ENCODE measurements around the gene ROBO2.

Gene ROBO2

DNA sequence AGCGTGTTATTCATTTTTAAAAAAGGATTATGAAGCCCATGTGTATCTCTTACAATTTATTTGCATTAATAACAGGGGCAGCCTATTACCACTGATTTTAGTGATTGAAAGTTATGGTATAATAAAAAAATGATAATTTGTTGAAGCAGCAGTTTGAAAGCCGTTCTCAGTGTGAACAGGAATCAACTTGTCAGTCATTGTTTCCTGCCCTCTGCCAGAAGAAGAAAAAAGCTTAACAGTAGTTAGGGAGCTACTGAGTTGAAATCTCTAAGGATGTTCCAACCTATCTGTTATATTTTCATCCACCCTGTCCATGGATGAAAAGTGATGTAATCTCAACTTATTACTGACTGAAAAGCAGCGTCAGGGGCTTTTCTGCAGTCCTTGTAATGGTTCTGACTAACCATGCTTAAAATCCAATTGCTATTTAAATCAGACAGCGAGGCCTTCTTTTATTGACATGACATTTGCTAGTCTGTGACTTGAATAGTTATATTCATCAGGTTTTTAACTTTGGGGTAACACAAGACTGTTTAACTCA lies 486.7 kb downstream of the ROBO2 start:
- TF ChIP-seq, protein P1, sequence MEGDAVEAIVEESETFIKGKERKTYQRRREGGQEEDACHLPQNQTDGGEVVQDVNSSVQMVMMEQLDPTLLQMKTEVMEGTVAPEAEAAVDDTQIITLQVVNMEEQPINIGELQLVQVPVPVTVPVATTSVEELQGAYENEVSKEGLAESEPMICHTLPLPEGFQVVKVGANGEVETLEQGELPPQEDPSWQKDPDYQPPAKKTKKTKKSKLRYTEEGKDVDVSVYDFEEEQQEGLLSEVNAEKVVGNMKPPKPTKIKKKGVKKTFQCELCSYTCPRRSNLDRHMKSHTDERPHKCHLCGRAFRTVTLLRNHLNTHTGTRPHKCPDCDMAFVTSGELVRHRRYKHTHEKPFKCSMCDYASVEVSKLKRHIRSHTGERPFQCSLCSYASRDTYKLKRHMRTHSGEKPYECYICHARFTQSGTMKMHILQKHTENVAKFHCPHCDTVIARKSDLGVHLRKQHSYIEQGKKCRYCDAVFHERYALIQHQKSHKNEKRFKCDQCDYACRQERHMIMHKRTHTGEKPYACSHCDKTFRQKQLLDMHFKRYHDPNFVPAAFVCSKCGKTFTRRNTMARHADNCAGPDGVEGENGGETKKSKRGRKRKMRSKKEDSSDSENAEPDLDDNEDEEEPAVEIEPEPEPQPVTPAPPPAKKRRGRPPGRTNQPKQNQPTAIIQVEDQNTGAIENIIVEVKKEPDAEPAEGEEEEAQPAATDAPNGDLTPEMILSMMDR (conservative IDR thresholded peaks at IDR 0.05; ENCODE audit: low read depth, low read length), result no peak
- Histone ChIP-seq H3K4me3 (IDR thresholded peaks at IDR 0.05; ENCODE audit: insufficient read depth, low read depth, low read length) (no peak overlapping the region), H3K27ac (no peak overlapping the region), H3K79me2 (ENCODE audit: insufficient read depth, low read depth) (no peaks in the 10 kb centered on the region), H3K27me3 (ENCODE audit: insufficient read depth, low read depth) (no peaks in the 10 kb centered on the region), H3K36me3 (ENCODE audit: insufficient read depth) (no peaks in the 10 kb centered on the region), H3K4me1 (ENCODE audit: low read depth, poor library complexity, severe bottlenecking) (no peaks in the 10 kb centered on the region), H4K20me1 (ENCODE audit: insufficient read depth) (no peaks in the 10 kb centered on the region), H3K4me2 (no peak overlapping the region), H2AFZ (ENCODE audit: low read depth) (no peak overlapping the region), H3K9ac (no peak overlapping the region)

DNA sequence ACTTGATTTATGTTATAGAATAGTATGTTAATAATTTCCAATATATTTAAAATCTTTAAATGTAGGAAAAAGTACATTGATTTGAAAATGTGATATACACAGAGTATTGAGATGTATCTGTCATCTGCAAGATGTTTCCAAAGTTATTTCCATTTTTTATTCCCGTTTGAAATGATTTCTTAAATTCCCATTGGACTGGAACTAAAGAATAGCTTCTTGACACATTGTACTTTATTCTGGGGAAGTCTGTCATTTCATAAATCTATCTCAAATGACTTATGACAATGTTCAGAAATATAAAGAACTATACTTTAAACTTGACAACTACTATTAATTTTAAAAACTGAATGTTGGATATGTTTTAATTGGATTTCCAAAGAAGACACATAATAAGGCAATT lies 489.6 kb downstream of the ROBO2 start:
- Histone ChIP-seq H3K4me2 (no peak overlapping the region), H3K4me1 (ENCODE audit: low read depth, poor library complexity, severe bottlenecking) (no peaks in the 10 kb centered on the region), H3K9ac (no peak overlapping the region), H4K20me1 (ENCODE audit: insufficient read depth) (no peaks in the 10 kb centered on the region), H3K4me3 (IDR thresholded peaks at IDR 0.05; ENCODE audit: insufficient read depth, low read depth, low read length) (no peak overlapping the region), H3K27me3 (ENCODE audit: insufficient read depth, low read depth) (no peaks in the 10 kb centered on the region), H2AFZ (ENCODE audit: low read depth) (no peak overlapping the region), H3K79me2 (ENCODE audit: insufficient read depth, low read depth) (no peaks in the 10 kb centered on the region), H3K36me3 (ENCODE audit: insufficient read depth) (no peaks in the 10 kb centered on the region), H3K27ac (no peak overlapping the region)
- TF ChIP-seq, protein P1 (conservative IDR thresholded peaks at IDR 0.05; ENCODE audit: low read depth, low read length), result no peak

- TF ChIP-seq, protein P1 (conservative IDR thresholded peaks at IDR 0.05; ENCODE audit: low read depth, low read length), result no peak
- H3K4me3 ChIP-seq (IDR thresholded peaks at IDR 0.05; ENCODE audit: insufficient read depth, low read depth, low read length), result no peak overlapping the region
- H3K4me1 ChIP-seq (ENCODE audit: low read depth, poor library complexity, severe bottlenecking), result no peaks in the 10 kb centered on the region
- no peak overlapping the region for H3K9ac ChIP-seq
- H3K4me2 ChIP-seq, result no peak overlapping the region
- H3K27ac ChIP-seq, result no peak overlapping the region
- H3K36me3 ChIP-seq (ENCODE audit: insufficient read depth), result no peaks in the 10 kb centered on the region
- no peaks in the 10 kb centered on the region for H3K79me2 ChIP-seq (ENCODE audit: insufficient read depth, low read depth)
- no peaks in the 10 kb centered on the region for H4K20me1 ChIP-seq (ENCODE audit: insufficient read depth)
- H2AFZ ChIP-seq (ENCODE audit: low read depth), result no peak overlapping the region
- no peaks in the 10 kb centered on the region for H3K27me3 ChIP-seq (ENCODE audit: insufficient read depth, low read depth)
These were observed 491.0 kb downstream of the ROBO2 start for GRCh38 chr3:77530870-77531269.

DNA sequence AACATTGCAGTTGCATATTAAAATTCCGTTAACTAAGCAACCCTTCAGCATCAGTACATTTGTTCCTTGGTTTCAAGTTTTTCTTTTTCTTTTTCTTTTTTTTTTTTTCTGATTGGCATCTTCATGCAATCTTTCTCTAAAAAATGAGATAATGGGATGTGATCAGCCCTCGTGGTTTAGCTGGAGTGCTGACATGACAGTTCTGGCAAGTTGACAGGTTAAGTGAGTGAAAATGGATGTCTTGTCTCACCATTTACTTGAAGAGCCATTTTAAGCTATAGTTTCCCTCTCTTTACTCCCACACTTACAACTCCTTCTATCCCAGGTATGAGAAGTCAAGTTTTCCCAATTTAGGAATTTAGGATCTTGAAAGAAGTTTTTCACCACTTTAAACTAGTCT lies 495.2 kb downstream of the ROBO2 start:
- no peak overlapping the region for H3K4me3 ChIP-seq (IDR thresholded peaks at IDR 0.05; ENCODE audit: insufficient read depth, low read depth, low read length)
- no peaks in the 10 kb centered on the region for H3K27me3 ChIP-seq (ENCODE audit: insufficient read depth, low read depth)
- no peak overlapping the region for H3K9ac ChIP-seq
- H3K79me2 ChIP-seq (ENCODE audit: insufficient read depth, low read depth), result no peaks in the 10 kb centered on the region
- no peak overlapping the region for H3K27ac ChIP-seq
- H3K4me1 ChIP-seq (ENCODE audit: low read depth, poor library complexity, severe bottlenecking), result no peaks in the 10 kb centered on the region
- TF ChIP-seq, protein P1 (conservative IDR thresholded peaks at IDR 0.05; ENCODE audit: low read depth, low read length), result no peak
- no peaks in the 10 kb centered on the region for H3K36me3 ChIP-seq (ENCODE audit: insufficient read depth)
- H4K20me1 ChIP-seq (ENCODE audit: insufficient read depth), result no peaks in the 10 kb centered on the region
- no peak overlapping the region for H3K4me2 ChIP-seq
- H2AFZ ChIP-seq (ENCODE audit: low read depth), result no peak overlapping the region
